Neural progenitor cell (in vitro differentiated cells): ENCODE results near the gene BCAT1. TPM values are rescaled to one million over a fixed set of nuclear protein-coding genes. Genes with fewer than 3 reads are reported as not detected.

Experiments used
- DNase-seq: peaks from one replicate; pipeline ENCODE4 v3.0.0-alpha.2; 2016; ENCODE audit warnings: low spot score
- H2AFZ ChIP-seq: fragments of 200-600 bp; sonication (generic); replicated peaks from 2 replicates; pipeline ENCODE4 v1.6.1; 2016; ENCODE audit warnings: antibody characterized with exemption
- H3F3A ChIP-seq: fragments of 200-600 bp; sonication (generic); 2 replicates; pipeline ENCODE4 v1.6.1; 2016; ENCODE audit warnings: antibody characterized with exemption, low read depth
- H3K27ac ChIP-seq: fragments of 200-600 bp; sonication (generic); 2 replicates; pipeline ENCODE4 v1.5.1; 2016; ENCODE audit warnings: mild to moderate bottlenecking
- H3K27me3 ChIP-seq: fragments of 200-600 bp; sonication (generic); 2 replicates; pipeline ENCODE4 v1.6.1; 2016; ENCODE audit warnings: mild to moderate bottlenecking, moderate library complexity
- H3K36me3 ChIP-seq: fragments of 200-600 bp; sonication (generic); 2 replicates; pipeline ENCODE4 v1.5.1; 2016
- H3K4me1 ChIP-seq: fragments of 200-600 bp; sonication (generic); 2 replicates; pipeline ENCODE4 v1.6.1; 2016; ENCODE audit warnings: mixed run types
- H3K4me2 ChIP-seq: fragments of 200-600 bp; sonication (generic); 2 replicates; pipeline ENCODE4 v1.6.1; 2016
- H3K4me3 ChIP-seq: fragments of 200-600 bp; sonication (generic); 2 replicates; pipeline ENCODE4 v1.5.1; 2016
- H3K79me2 ChIP-seq: fragments of 200-600 bp; sonication (generic); 2 replicates; pipeline ENCODE4 v1.6.1; 2016; ENCODE audit warnings: low read depth
- H3K9ac ChIP-seq: fragments of 200-600 bp; sonication (generic); 2 replicates; pipeline ENCODE4 v1.6.1; 2016
- H3K9me3 ChIP-seq: fragments of 200-600 bp; sonication (generic); 2 replicates; pipeline ENCODE4 v1.5.1; 2016; ENCODE audit warnings: low read depth
- H4K20me1 ChIP-seq: fragments of 200-600 bp; sonication (generic); 2 replicates; pipeline ENCODE4 v1.6.1; 2016; ENCODE audit warnings: low read depth
- H3K27ac Mint-ChIP-seq: 3 replicates; pipeline ENCODE4 v1.8.0; 2021; ENCODE audit warnings: mixed read lengths
- H3K27me3 Mint-ChIP-seq: 2 replicates; pipeline ENCODE4 v1.8.0; 2022; ENCODE audit warnings: low read depth, mild to moderate bottlenecking, inconsistent platforms, moderate library complexity, mixed read lengths; ENCODE audit not compliant: insufficient read depth
- H3K36me3 Mint-ChIP-seq: 3 replicates; pipeline ENCODE4 v1.8.0; 2021; ENCODE audit warnings: mixed read lengths
- H3K4me1 Mint-ChIP-seq: 3 replicates; pipeline ENCODE4 v1.8.0; 2021; ENCODE audit warnings: mixed read lengths
- H3K4me3 Mint-ChIP-seq: 3 replicates; pipeline ENCODE4 v1.8.0; 2021; ENCODE audit warnings: mild to moderate bottlenecking, moderate library complexity, mixed read lengths
- H3K9me3 Mint-ChIP-seq: 3 replicates; pipeline ENCODE4 v1.8.0; 2020; ENCODE audit warnings: mixed read lengths
- EZH2 ChIP-seq: fragments of 200-600 bp; sonication (generic); IDR thresholded peaks from 2 replicates; pipeline ENCODE4 v1.6.1; 2017; ENCODE audit warnings: antibody characterized with exemption, mild to moderate bottlenecking, moderate library complexity
- EZH2phosphoT487 ChIP-seq: fragments of 200-600 bp; sonication (generic); IDR thresholded peaks from 2 replicates; pipeline ENCODE4 v1.6.1; 2017; ENCODE audit warnings: antibody characterized with exemption
- total RNA-seq: library from RNA; depleted of rRNA; stranded (reverse); fragments of >200 nt; gene quantifications from 2 replicates; pipeline ENCODE4 v1.2.3, GENCODE V29; 2015; ENCODE audit warnings: low replicate concordance
- TF ChIP-seq, protein P1 (sequence below): fragments of 200-600 bp; sonication (generic); IDR thresholded peaks from 2 replicates; pipeline ENCODE4 v1.5.1; 2017; ENCODE audit warnings: antibody characterized with exemption, mild to moderate bottlenecking

BCAT1 gene
- total RNA-seq, 1 donor from 2014 or later, result 287 TPM

GRCh38 chr12:24780697-24781368 lies 168.1 kb downstream of the BCAT1 start:
- no peak overlapping the region for H3K4me3 ChIP-seq
- H3K9ac ChIP-seq, result no peak overlapping the region
- Mint-ChIP-seq H3K36me3 (no peaks in the 10 kb centered on the region), H3K27me3 (no peaks in the 10 kb centered on the region), H3K4me1 (peaks cover 25% of the 10 kb centered on the region), H3K9me3 (peaks cover 2% of the 10 kb centered on the region), H3K27ac (no peak overlapping the region), H3K4me3 (no peak overlapping the region)
- H3K36me3 ChIP-seq, result no peaks in the 10 kb centered on the region
- peak; percentile 8 for DNase-seq
- H3K27me3 ChIP-seq, result no peaks in the 10 kb centered on the region
- H3K4me1 ChIP-seq, result peaks cover 37% of the 10 kb centered on the region
- H2AFZ ChIP-seq, result no peak overlapping the region
- TF ChIP-seq, protein P1, sequence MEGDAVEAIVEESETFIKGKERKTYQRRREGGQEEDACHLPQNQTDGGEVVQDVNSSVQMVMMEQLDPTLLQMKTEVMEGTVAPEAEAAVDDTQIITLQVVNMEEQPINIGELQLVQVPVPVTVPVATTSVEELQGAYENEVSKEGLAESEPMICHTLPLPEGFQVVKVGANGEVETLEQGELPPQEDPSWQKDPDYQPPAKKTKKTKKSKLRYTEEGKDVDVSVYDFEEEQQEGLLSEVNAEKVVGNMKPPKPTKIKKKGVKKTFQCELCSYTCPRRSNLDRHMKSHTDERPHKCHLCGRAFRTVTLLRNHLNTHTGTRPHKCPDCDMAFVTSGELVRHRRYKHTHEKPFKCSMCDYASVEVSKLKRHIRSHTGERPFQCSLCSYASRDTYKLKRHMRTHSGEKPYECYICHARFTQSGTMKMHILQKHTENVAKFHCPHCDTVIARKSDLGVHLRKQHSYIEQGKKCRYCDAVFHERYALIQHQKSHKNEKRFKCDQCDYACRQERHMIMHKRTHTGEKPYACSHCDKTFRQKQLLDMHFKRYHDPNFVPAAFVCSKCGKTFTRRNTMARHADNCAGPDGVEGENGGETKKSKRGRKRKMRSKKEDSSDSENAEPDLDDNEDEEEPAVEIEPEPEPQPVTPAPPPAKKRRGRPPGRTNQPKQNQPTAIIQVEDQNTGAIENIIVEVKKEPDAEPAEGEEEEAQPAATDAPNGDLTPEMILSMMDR, result peak; percentile 54
- no peak for TF ChIP-seq EZH2phosphoT487
- H3F3A ChIP-seq, result peaks cover 24% of the 10 kb centered on the region
- H3K9me3 ChIP-seq, result no peaks in the 10 kb centered on the region
- no peak overlapping the region for H3K4me2 ChIP-seq
- no peak overlapping the region for H3K27ac ChIP-seq
- H3K79me2 ChIP-seq, result no peaks in the 10 kb centered on the region
- H4K20me1 ChIP-seq, result no peaks in the 10 kb centered on the region

DNA sequence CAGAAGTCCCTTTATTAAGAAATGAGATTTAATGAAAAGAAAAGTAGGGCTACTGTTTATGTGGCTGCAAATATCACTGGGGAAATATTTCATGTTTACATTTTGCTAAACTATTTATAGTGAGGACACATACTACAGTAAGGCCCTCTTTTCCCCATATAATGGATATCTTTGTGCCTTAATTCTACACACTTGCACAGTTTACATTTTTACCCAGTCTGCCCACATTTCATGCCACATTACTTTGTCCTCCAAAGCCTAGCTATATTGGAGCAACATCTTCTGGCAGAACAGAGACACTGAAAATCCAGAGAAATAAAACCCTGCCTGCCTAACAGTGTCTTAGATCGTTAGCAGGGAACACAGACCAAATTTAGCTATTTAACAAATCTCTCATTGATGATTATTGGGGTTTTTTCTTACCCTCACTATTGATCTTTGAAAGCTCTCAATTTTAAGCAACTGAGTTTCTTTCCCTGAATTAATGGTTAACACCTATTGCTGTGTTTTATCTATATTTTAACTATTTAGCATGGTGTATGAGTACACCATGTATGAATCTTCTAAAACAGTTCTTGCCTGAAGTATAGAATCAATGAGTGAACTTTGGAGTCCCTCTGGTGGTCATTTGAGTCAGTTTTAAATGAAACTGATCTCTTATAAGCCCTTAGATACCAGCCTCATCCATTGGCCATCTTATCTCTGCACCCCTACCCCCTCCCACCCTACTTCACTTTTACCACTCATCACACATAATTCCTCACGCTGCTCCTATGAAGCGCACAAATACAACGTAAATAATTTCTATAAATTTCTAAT lies 170.2 kb downstream of the BCAT1 start:
- H3K4me3 ChIP-seq, result no peak overlapping the region
- peaks cover 37% of the 10 kb centered on the region for H3K4me1 Mint-ChIP-seq
- TF ChIP-seq EZH2phosphoT487, result no peak
- TF ChIP-seq, protein P1, result peak; percentile 69
- H3K9ac ChIP-seq, result no peak overlapping the region
- H4K20me1 ChIP-seq, result no peaks in the 10 kb centered on the region
- no peaks in the 10 kb centered on the region for H3K36me3 ChIP-seq
- H3K27me3 Mint-ChIP-seq, result no peaks in the 10 kb centered on the region
- H3K9me3 Mint-ChIP-seq, result peaks cover 8% of the 10 kb centered on the region
- H3K27ac Mint-ChIP-seq, result peak overlapping the region; percentile 27
- peaks cover 1% of the 10 kb centered on the region for H3K36me3 Mint-ChIP-seq
- H2AFZ ChIP-seq, result peak overlapping the region; percentile 38
- H3K27me3 ChIP-seq, result no peaks in the 10 kb centered on the region
- H3K79me2 ChIP-seq, result no peaks in the 10 kb centered on the region
- peaks cover 34% of the 10 kb centered on the region for H3K4me1 ChIP-seq
- H3K27ac ChIP-seq, result no peak overlapping the region
- no peak overlapping the region for H3K4me3 Mint-ChIP-seq
- H3K4me2 ChIP-seq, result no peak overlapping the region
- peaks cover 24% of the 10 kb centered on the region for H3F3A ChIP-seq
- H3K9me3 ChIP-seq, result no peaks in the 10 kb centered on the region
- peak; percentile 68 for DNase-seq

- Histone ChIP-seq H3K9ac (no peak overlapping the region), H4K20me1 (no peaks in the 10 kb centered on the region), H2AFZ (peak overlapping the region; percentile 26), H3K4me1 (peaks cover 34% of the 10 kb centered on the region), H3K27ac (peak overlapping the region; percentile 51), H3K27me3 (no peaks in the 10 kb centered on the region), H3K4me2 (peak overlapping the region; percentile 33), H3K79me2 (no peaks in the 10 kb centered on the region), H3F3A (peaks cover 24% of the 10 kb centered on the region), H3K36me3 (no peaks in the 10 kb centered on the region), H3K4me3 (no peak overlapping the region), H3K9me3 (no peaks in the 10 kb centered on the region)
- TF ChIP-seq, protein P1, result no peak
- TF ChIP-seq EZH2phosphoT487 (no peak), EZH2 (no peak)
- Mint-ChIP-seq H3K27me3 (no peaks in the 10 kb centered on the region), H3K36me3 (peaks cover 1% of the 10 kb centered on the region), H3K9me3 (peaks cover 8% of the 10 kb centered on the region), H3K4me3 (peak overlapping the region; percentile 5), H3K4me1 (peaks cover 41% of the 10 kb centered on the region), H3K27ac (peak overlapping the region; percentile 25)
- DNase-seq, result no peak
These were observed 171.5 kb downstream of the BCAT1 start for GRCh38 chr12:24777359-24777758.
